SU-DHL-6 (cell line): ENCODE measurements around the gene THSD4.

Source experiments
- CTCF ChIP-seq: fragments of 200-600 bp; sonication (generic); IDR thresholded peaks from one replicate; pipeline ENCODE4 v1.5.1; 2017; ENCODE audit warnings: antibody characterized with exemption, mild to moderate bottlenecking, low read length, moderate library complexity; ENCODE audit not compliant: insufficient read depth, poor library complexity, severe bottlenecking
- EZH2phosphoT487 ChIP-seq: fragments of 200-600 bp; sonication (generic), shearing (Covaris generic); conservative IDR thresholded peaks from 2 replicates; pipeline ENCODE4 v1.6.1; 2018; ENCODE audit warnings: mild to moderate bottlenecking, antibody characterized with exemption, low read length, moderate library complexity, mixed read lengths

- no peak for TF ChIP-seq CTCF
- TF ChIP-seq EZH2phosphoT487, result no peak
Measured at GRCh38 chr15:71707230-71708050, 592.2 kb downstream of the THSD4 start.
